ENCODE measurements around the gene ZNF385C. TPM values are rescaled to one million over a fixed set of nuclear protein-coding genes. Genes with fewer than 3 reads are reported as not detected.

The ZNF385C gene
- total RNA-seq, 4 donors from 2014 or later, result 0.18 to 0.38 TPM; not detected in 2

Other genes with a start within 250 kb of the ZNF385C start
- 10 to 100 TPM; 11.8 to 20.4 (median 13.1) TPM for gene KLHL11, start 233.1 kb downstream of the ZNF385C start, total RNA-seq
- 100 to 1,000 TPM in 1 of 4 donors, 10 to 100 TPM in 3; 51.5 to 121 (median 62.7) TPM for gene ACLY, start 179.5 kb downstream of the ZNF385C start, total RNA-seq
- gene ODAD4, start 167.9 kb downstream of the ZNF385C start, total RNA-seq, result under 1 TPM in 1 of 4 donors, not detected in 3; 0.38 TPM
- 10 to 100 TPM; 45.3 to 66.0 (median 53.0) TPM for gene CNP, start 131.7 kb downstream of the ZNF385C start, total RNA-seq
- gene DNAJC7, start 81.0 kb downstream of the ZNF385C start, total RNA-seq, result 10 to 100 TPM; 42.6 to 82.0 (median 67.2) TPM
- 10 to 100 TPM; 34.0 to 48.6 (median 35.7) TPM for gene NKIRAS2, start 78.4 kb downstream of the ZNF385C start, total RNA-seq
- under 1 TPM in 3 of 4 donors, not detected in 1; 0.35 to 0.57 (median 0.48) TPM for gene C17orf113, start 47.9 kb downstream of the ZNF385C start, total RNA-seq
- gene DHX58, start 14.2 kb upstream of the ZNF385C start, total RNA-seq, result 10 to 100 TPM in 1 of 4 donors, 1 to 10 TPM in 3; 3.9 to 10.4 (median 8.9) TPM
- 10 to 100 TPM in 3 of 4 donors, 1 to 10 TPM in 1; 9.3 to 34.1 (median 27.0) TPM for gene KAT2A, start 22.9 kb upstream of the ZNF385C start, total RNA-seq
- gene HSPB9, start 24.3 kb upstream of the ZNF385C start, total RNA-seq, result not detected
- 100 to 1,000 TPM in 1 of 4 donors, 10 to 100 TPM in 3; 68.5 to 107 (median 78.6) TPM for gene RAB5C, start 56.5 kb upstream of the ZNF385C start, total RNA-seq
- under 1 TPM in 2 of 4 donors, not detected in 2; under 0.01 to 0.09 TPM for gene KCNH4, start 82.7 kb upstream of the ZNF385C start, total RNA-seq
- not detected for gene HCRT, start 87.0 kb upstream of the ZNF385C start, total RNA-seq
- 10 to 100 TPM in 2 of 4 donors, 1 to 10 TPM in 2; 5.5 to 22.0 (median 13.1) TPM for gene GHDC, start 96.0 kb upstream of the ZNF385C start, total RNA-seq
- 10 to 100 TPM; 17.9 to 57.6 (median 19.5) TPM for gene STAT5B, start 177.9 kb upstream of the ZNF385C start, total RNA-seq
- gene STAT5A, start 190.0 kb upstream of the ZNF385C start, total RNA-seq, result 10 to 100 TPM in 3 of 4 donors, 1 to 10 TPM in 1; 7.3 to 34.3 (median 14.0) TPM

Data from esophagus squamous epithelium (tissue), 4 donors.